HPDE6-E6E7 (cell line): Measurements from ENCODE around the gene CCDC92B.
"Not testable (repeated sequence)": the region's sequence is repeated elsewhere in the genome, so short reads cannot be mapped to it uniquely, and the experiment has no call there.

Experiments
- DNase-seq: peaks from one replicate; pipeline ENCODE4 v3.0.0; 2011; ENCODE audit warnings: missing footprints; ENCODE audit errors: extremely low spot score

Gene CCDC92B

GRCh38 chr17:2689411-2690164, 59.9 kb downstream of the CCDC92B start:
- no peak for DNase-seq

- no peak for DNase-seq
These were observed 60.8 kb downstream of the CCDC92B start for GRCh38 chr17:2688351-2689342.

DNA sequence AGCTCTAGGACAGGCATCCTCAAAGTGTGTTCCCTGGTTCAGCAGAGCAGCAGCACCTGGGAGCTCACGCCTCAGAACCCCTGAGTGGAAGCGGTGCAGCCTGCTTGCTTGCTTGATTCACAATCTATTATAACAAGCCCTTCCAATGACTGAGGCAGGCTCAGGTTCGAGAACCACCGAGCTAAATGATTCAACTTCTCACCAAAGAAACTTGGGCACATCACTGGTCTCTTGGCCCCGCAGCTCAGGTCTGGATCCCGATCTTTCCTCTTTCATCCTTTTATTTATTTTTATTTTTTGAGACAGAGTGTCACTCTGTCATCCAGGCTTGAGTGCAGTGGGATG, 62.4 kb downstream of the CCDC92B start:
- DNase-seq = no peak

DNA sequence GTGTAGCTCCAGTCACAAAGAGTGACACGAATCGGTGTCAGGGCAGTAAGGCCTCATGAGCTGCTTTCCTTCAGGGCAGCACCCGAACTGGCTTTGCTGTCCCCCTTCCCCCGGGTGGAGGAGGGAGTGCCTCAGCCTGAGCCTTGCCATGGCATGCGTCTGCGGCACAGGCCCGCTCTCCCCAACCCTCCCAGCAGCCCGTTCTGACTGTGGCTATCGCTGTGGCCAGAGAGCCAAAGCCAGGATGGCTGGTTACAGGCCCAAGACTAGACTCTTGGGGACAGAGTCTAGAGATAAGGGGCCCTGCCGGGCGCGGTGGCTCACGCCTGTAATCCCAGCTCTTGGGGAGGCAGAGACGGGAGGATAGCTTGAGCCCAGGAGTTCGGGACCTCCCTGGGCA, 63.8 kb downstream of the CCDC92B start:
- no peak for DNase-seq

- no peak for DNase-seq
These were observed 64.9 kb downstream of the CCDC92B start for GRCh38 chr17:2684549-2684948.

DNA sequence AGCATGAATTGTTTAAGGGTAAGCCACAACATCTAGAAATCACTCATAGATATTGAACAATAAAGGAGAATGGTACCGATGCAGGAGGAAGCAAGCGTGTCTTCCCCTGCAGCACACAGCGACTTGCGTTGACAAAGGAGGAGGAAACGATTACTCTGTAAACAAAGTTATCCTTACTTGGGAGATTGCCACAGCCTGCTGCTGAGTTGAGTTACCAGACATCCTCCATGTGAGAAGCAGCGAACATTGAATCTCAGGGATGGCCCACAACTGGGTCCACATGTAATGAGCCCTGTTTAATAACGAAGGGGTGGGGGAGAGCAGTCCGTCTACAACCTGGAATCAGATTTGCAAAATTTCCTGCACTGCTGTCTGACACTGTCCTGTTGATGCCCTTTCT, 65.5 kb downstream of the CCDC92B start:
- DNase-seq = no peak

DNA sequence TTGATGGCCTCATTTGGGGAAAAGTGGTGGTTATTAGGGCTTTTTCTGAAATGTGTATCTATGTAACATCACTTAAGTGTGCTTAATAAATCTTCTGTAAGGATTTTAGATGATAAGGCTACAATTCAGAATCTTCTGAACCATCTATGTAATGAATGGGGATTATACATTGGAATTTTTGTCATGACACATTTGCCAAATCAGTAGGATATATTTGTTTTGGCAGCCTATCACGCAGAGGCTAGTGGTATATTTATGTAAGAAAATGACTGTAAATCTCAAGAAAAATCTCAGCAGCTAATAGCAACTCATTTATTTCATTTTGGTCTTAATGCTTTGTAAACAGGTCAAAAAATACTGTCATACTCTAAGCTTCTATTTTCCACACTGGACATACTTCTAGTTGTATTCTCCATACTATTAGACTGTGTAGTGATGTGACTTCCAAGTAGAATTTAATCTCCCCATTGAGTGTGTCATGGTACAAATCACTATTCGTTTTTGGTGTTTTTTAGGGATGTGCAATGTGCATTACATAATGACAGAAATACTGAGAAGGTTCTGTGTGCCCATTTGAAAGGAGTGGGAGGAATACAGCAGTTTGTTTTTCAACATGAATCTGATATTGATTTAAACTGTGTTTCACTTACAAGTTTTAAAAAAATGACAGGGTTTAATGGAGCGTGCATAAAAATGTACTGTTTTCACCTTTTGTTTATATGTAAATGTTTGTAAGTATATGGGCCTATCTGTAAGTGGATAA, 67.1 kb downstream of the CCDC92B start:
- no peak for DNase-seq

GRCh38 chr17:2681650-2682049, 67.8 kb downstream of the CCDC92B start:
- DNase-seq = no peak

GRCh38 chr17:2680961-2681360, 68.5 kb downstream of the CCDC92B start:
- no peak for DNase-seq

DNA sequence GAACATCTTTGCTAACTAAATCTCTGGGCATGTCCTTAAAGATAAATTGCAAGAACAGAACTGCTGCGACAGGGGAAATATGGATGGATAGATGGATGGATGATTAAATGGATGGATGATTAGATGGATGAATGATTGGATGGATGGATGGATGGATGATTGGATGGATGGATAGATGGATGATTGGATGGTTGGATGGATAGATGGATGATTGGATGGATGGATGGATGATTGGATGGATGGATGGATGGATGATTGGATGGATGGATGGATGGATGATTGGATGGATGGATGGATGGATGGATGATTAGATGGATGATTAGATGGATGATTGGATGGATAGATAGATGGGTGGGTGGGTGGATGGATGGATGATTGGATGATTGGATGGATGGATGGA, 70.2 kb downstream of the CCDC92B start:
- DNase-seq = not testable (repeated sequence)
